Raji (cell line): Measurements from ENCODE around the gene C6orf15.
A peak's percentile ranks its signal among the peaks of the same experiment; 100 is the strongest.

Experiments used
- POLR2A ChIP-seq: IDR thresholded peaks from 2 replicates; pipeline ENCODE4 v1.6.1; 2011; ENCODE audit warnings: low read depth, low read length, control low read depth; ENCODE audit not compliant: insufficient read depth

Gene C6orf15

GRCh38 chr6:31112478-31112877 lies at the start of gene C6orf15:
TSS of gene C6orf15 (minus strand) at chr6:31112575. CDS start at chr6:31112555, 20 bp downstream.
- TF ChIP-seq POLR2A, result no peak

DNA sequence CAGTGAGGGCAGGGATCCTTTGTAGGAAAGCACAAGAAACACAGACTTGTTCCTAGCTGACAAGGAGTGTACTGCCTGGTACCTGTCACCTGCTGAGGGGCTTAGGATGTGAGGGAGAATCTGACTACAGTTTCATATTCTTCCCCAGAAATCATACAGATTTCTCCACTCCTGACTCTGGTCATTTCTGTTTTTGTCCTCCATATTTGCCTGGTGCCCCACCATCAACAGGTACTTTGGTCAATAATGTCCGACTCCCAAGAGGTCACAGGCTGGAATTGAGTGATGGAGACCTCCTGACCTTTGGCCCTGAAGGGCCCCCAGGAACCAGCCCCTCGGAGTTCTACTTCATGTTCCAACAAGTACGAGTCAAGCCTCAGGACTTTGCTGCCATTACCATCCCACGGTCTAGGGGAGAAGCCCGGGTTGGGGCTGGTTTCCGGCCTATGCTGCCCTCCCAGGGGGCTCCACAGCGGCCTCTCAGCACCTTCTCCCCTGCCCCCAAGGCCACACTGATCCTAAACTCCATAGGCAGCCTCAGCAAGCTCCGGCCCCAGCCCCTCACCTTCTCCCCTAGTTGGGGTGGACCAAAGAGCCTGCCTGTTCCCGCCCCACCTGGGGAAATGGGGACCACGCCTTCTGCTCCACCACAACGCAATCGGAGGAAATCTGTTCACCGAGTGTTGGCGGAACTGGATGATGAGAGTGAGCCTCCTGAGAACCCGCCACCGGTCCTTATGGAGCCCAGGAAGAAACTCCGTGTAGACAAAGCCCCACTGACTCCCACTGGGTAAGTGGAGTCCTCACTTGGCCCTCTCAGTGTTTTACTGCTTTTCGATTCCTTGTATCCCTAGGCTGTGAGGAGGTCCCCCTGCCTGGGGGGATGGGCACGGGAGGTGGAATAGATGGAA lies 49.1 kb upstream of the C6orf15 start:
- TF ChIP-seq POLR2A, result no peak

- no peak for TF ChIP-seq POLR2A
Measured at GRCh38 chr6:31158863-31159855, 46.8 kb upstream of the C6orf15 start.

- peak; percentile 47 for TF ChIP-seq POLR2A
Measured at GRCh38 chr6:31158140-31158862, 45.9 kb upstream of the C6orf15 start, which contains the start of gene TCF19. TSS of gene TCF19 (plus strand) at chr6:31158589. CDS start at chr6:31159470, 881 bp downstream.

DNA sequence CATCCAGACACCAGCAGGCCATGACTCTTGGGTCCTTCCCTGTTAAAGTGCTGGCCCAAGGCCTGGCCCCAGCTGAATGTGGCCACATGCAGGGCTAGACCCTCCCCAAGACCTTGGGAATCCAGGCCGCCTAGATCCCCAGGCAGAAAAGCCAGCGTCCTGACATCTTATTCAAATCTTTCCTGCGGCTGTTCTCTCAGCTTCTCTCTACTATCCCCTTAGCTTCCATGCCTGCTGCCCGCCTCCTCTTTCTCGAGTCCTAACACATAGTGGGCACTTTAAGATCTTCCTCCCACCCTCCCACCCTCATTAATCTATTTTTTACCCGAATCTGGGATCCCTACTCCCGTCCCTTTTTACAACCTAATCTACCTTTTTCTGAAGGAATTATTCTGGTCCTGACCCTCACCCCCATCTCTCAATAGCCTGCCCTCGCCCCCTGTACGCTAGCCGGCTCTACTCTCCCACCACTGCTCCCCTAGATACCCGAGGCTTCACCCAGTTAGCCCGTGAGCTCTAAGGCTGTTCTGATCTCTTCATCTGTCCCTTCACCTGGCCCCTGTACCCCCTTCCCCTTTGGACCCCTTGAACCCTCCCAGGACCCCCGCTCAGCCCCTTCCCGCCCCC lies 45.3 kb upstream of the C6orf15 start, which contains the start of gene CCHCR1:
CCHCR1 (minus strand) TSS at position 290 of the 627 bp plus-strand sequence; CDS start at position 88, 202 bp downstream.
- TF ChIP-seq POLR2A, result no peak; the same call in 1 of the 2 replicates

- TF ChIP-seq POLR2A, result no peak
Measured at GRCh38 chr6:31156641-31157040, 44.3 kb upstream of the C6orf15 start.

- TF ChIP-seq POLR2A, result no peak
Measured at GRCh38 chr6:31154436-31154835, 42.1 kb upstream of the C6orf15 start.

GRCh38 chr6:31152781-31153180 lies 40.4 kb upstream of the C6orf15 start:
- TF ChIP-seq POLR2A, result no peak

DNA sequence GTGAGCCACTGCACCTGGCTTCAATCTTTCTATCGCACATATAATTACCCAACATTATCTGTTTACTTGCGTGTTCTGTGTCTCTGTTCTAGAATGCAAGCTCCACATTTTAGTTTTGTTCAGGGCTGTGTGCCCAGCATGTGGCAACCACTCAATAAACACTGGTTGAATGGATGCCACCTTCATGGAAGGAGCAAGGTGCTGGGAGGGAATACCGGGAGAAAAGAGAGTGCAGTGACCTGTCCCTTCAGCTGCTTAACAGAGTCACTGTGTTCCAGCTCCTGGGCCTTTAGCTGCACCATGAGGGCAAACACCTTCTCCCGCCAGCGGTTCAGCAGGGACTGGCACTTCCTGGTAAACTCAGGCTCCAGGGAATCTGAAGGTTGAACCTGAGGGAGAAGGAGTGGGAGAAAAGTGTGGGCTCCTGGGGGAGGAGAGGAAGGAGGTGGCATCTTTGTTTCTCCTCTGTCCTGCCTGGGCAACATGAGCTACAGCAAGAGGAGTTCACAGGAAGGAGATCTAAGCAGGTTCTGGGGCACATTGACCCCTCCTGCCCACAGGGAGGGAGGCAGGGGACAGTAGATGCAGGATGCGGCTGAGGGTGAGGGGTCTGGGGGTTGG lies 37.6 kb upstream of the C6orf15 start:
- TF ChIP-seq POLR2A, result no peak

GRCh38 chr6:31145386-31145785 lies 33.0 kb upstream of the C6orf15 start:
- TF ChIP-seq POLR2A, result no peak

- TF ChIP-seq POLR2A, result no peak
Measured at GRCh38 chr6:31144970-31145340, 32.6 kb upstream of the C6orf15 start.

DNA sequence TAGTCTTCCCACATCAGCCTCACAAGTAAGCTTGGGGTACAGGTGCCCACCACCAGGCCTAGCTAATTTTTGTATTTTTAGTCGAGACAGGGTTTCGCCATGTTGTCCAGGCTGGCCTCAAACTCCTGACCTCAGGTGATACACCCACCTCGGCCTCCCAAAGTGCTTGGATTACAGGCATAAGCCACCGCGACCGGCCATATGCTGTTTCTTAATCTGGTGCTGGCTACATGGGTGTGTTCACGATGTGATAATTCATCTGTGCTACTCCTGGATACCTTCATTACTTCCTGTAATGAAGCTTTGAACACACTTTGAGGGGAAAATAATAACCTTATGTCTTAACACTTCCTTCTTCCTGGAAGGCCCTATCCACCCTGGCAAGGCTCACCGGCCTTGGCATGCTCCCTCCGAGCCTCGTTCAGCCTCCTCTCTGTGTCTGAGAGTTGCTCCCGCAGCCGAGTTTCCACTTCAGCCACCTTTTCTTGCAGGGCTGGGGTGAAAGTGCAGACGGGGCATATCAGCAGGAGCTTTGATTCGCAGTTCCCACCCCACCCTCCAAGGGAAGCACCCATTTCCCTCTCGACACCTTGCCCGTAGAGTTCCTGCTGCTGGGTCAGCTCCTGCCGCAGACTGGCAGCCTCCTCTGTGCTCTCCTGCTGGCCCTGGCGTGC lies 32.1 kb upstream of the C6orf15 start:
- no peak for TF ChIP-seq POLR2A

DNA sequence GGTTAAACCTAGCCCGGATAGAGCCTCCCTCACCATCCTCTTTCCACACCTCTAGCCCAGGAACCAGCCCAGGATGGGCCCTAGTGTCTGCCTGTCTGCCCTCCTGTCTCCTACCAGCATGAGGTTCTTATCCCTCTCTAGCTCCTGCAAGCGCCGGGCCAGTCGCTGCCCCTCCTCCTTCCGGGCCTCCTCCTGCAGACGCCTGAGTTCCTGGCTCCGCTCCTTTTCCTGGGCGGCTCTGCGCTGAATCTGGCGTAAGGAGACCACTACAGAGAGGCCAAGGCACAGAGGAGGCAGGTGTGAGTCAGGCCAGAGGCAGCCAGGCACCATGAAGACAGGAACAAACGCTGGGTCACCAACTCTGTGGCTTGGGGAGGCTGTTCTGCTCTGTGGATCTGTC lies 30.8 kb upstream of the C6orf15 start:
- no peak for TF ChIP-seq POLR2A
